ENCODE data around the gene YIF1A. TPM values are rescaled to one million over a fixed set of nuclear protein-coding genes. Genes with fewer than 3 reads are reported as not detected.

YIF1A gene
- polyA plus RNA-seq, 1 donor: 102 TPM

- no peaks in the 10 kb centered on the region for H3K9me3 ChIP-seq (ENCODE audit: control insufficient read depth, low read depth, low read length)
- no peak for DNase-seq
- no peak overlapping the region for H3K4me3 ChIP-seq (ENCODE audit: low read length)
- no CpG with 5 or more reads among the region's 14 CpGs for WGBS (ENCODE audit: insufficient coverage, low lambda C conversion rate)
- no peaks in the 10 kb centered on the region for H3K27me3 ChIP-seq (ENCODE audit: control insufficient read depth, insufficient read depth, low read length)
- H3K27ac ChIP-seq (ENCODE audit: low read length): no peak overlapping the region
- no peaks in the 10 kb centered on the region for H3K4me1 ChIP-seq (ENCODE audit: control insufficient read depth, insufficient read depth, low read length)
- H3K36me3 ChIP-seq (ENCODE audit: control insufficient read depth, insufficient read depth, low read length): peaks cover 47% of the 10 kb centered on the region
Measured at GRCh38 chr11:66242095-66242765, 46.7 kb downstream of the YIF1A start.

- H3K27ac ChIP-seq (ENCODE audit: low read length): no peak overlapping the region
- no peaks in the 10 kb centered on the region for H3K27me3 ChIP-seq (ENCODE audit: control insufficient read depth, insufficient read depth, low read length)
- peaks cover 52% of the 10 kb centered on the region for H3K36me3 ChIP-seq (ENCODE audit: control insufficient read depth, insufficient read depth, low read length)
- DNase-seq: no peak
- no peaks in the 10 kb centered on the region for H3K4me1 ChIP-seq (ENCODE audit: control insufficient read depth, insufficient read depth, low read length)
- no peak overlapping the region for H3K4me3 ChIP-seq (ENCODE audit: low read length)
- no peaks in the 10 kb centered on the region for H3K9me3 ChIP-seq (ENCODE audit: control insufficient read depth, low read depth, low read length)
- WGBS (ENCODE audit: insufficient coverage, low lambda C conversion rate): no CpG with 5 or more reads among the region's 9 CpGs
Measured at GRCh38 chr11:66240781-66241136, 48.2 kb downstream of the YIF1A start.

DNA sequence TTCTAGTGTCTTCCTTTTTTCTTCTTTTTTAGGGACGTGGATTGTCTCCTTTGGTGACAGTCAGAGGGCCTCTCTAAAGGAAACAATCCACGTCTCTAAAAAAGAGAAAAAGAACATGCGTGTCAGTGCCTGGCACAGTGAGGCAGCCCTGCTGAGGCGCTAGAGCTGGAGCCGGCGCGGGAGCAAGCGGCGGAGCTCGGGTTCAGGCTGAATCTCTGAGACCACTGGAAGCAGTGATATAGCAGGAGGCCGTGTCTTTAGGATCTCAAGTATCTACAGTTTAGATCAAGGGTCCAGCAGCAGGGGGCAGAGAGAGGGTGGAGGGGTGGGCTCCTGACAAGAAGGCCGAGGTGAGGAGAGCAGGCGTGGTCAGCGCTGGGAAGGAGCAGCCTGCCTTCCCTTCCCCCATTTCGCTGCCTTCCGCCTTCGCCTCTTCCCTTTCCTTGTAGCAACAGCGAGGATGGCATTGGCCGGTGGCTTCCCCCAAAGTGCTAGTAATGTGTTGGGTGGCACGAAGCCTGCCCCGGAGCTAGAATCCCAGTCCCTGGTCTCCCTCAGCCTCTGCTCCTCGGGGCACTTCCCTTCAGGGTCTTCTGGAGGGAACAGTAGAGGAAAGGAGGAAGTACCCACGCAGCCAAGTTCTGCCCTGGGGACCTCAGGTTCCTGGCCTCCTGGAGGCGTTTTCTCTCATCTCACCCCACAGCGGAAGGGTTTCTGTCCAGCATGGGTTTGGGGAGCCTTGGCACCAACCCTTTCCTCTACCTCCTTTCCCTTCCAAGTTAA, 48.8 kb downstream of the YIF1A start:
- DNase-seq: no peak
- WGBS (ENCODE audit: insufficient coverage, low lambda C conversion rate): 100% methylated on average over 1 of the region's 25 CpGs
- peaks cover 56% of the 10 kb centered on the region for H3K36me3 ChIP-seq (ENCODE audit: control insufficient read depth, insufficient read depth, low read length)

GRCh38 chr11:66239511-66239910, 49.4 kb downstream of the YIF1A start:
- Histone ChIP-seq H3K4me1 (ENCODE audit: control insufficient read depth, insufficient read depth, low read length) (no peaks in the 10 kb centered on the region), H3K27me3 (ENCODE audit: control insufficient read depth, insufficient read depth, low read length) (no peaks in the 10 kb centered on the region), H3K9me3 (ENCODE audit: control insufficient read depth, low read depth, low read length) (no peaks in the 10 kb centered on the region), H3K4me3 (ENCODE audit: low read length) (no peak overlapping the region), H3K36me3 (ENCODE audit: control insufficient read depth, insufficient read depth, low read length) (peaks cover 58% of the 10 kb centered on the region), H3K27ac (ENCODE audit: low read length) (no peak overlapping the region)
- WGBS (ENCODE audit: insufficient coverage, low lambda C conversion rate): no CpG with 5 or more reads among the region's 3 CpGs
- no peak for DNase-seq

More for the DNA sequence above, 48.8 kb downstream of the YIF1A start:
- Histone ChIP-seq H3K4me1 (ENCODE audit: control insufficient read depth, insufficient read depth, low read length) (no peaks in the 10 kb centered on the region), H3K4me3 (ENCODE audit: low read length) (no peak overlapping the region), H3K27ac (ENCODE audit: low read length) (no peak overlapping the region), H3K9me3 (ENCODE audit: control insufficient read depth, low read depth, low read length) (no peaks in the 10 kb centered on the region), H3K27me3 (ENCODE audit: control insufficient read depth, insufficient read depth, low read length) (no peaks in the 10 kb centered on the region)

- DNase-seq: no peak
- Histone ChIP-seq H3K4me1 (ENCODE audit: control insufficient read depth, insufficient read depth, low read length) (no peaks in the 10 kb centered on the region), H3K4me3 (ENCODE audit: low read length) (no peak overlapping the region), H3K27me3 (ENCODE audit: control insufficient read depth, insufficient read depth, low read length) (no peaks in the 10 kb centered on the region), H3K27ac (ENCODE audit: low read length) (no peak overlapping the region), H3K9me3 (ENCODE audit: control insufficient read depth, low read depth, low read length) (no peaks in the 10 kb centered on the region), H3K36me3 (ENCODE audit: control insufficient read depth, insufficient read depth, low read length) (peaks cover 59% of the 10 kb centered on the region)
- no CpG with 5 or more reads among the region's 17 CpGs for WGBS (ENCODE audit: insufficient coverage, low lambda C conversion rate)
Measured at GRCh38 chr11:66238786-66239413, 50.0 kb downstream of the YIF1A start.

GRCh38 chr11:66237867-66238266, 51.1 kb downstream of the YIF1A start:
- Histone ChIP-seq H3K9me3 (ENCODE audit: control insufficient read depth, low read depth, low read length) (no peaks in the 10 kb centered on the region), H3K4me3 (ENCODE audit: low read length) (no peak overlapping the region), H3K27ac (ENCODE audit: low read length) (no peak overlapping the region), H3K27me3 (ENCODE audit: control insufficient read depth, insufficient read depth, low read length) (no peaks in the 10 kb centered on the region), H3K36me3 (ENCODE audit: control insufficient read depth, insufficient read depth, low read length) (peaks cover 63% of the 10 kb centered on the region), H3K4me1 (ENCODE audit: control insufficient read depth, insufficient read depth, low read length) (no peaks in the 10 kb centered on the region)
- no peak for DNase-seq
- no CpG with 5 or more reads among the region's 6 CpGs for WGBS (ENCODE audit: insufficient coverage, low lambda C conversion rate)

DNA sequence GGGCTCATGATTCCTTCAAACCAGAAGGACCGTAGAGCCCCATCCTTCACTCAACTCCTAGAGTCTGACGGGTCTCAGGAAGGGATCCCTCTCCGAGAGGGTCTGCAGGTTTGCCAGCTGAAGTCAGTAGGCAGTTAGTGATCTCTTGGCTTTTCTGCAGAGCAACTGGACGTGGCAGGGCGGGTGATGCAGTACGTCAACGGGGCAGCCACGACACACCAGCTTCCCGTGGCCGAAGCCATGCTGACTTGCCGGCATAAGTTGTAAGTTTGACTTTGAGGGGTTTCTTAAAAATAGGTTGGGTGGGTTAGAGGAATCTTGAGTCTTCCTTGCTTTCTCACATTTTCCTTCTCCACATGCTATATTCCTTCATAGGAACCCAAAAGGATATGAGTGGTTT, 53.8 kb downstream of the YIF1A start:
- Histone ChIP-seq H3K4me1 (ENCODE audit: control insufficient read depth, insufficient read depth, low read length) (no peaks in the 10 kb centered on the region), H3K27ac (ENCODE audit: low read length) (no peak overlapping the region), H3K27me3 (ENCODE audit: control insufficient read depth, insufficient read depth, low read length) (no peaks in the 10 kb centered on the region), H3K4me3 (ENCODE audit: low read length) (no peak overlapping the region), H3K9me3 (ENCODE audit: control insufficient read depth, low read depth, low read length) (no peaks in the 10 kb centered on the region), H3K36me3 (ENCODE audit: control insufficient read depth, insufficient read depth, low read length) (peaks cover 69% of the 10 kb centered on the region)
- no CpG with 5 or more reads among the region's 11 CpGs for WGBS (ENCODE audit: insufficient coverage, low lambda C conversion rate)
- no peak for DNase-seq

Other genes starting within 250 kb of the YIF1A start
- gene GAL3ST3, start 240.0 kb downstream of the YIF1A start, polyA plus RNA-seq: 0.39 TPM
- 146 TPM for gene SF3B2, start 236.8 kb downstream of the YIF1A start, polyA plus RNA-seq
- 30.3 TPM for gene PACS1, start 218.9 kb downstream of the YIF1A start, polyA plus RNA-seq
- 18.2 TPM for gene KLC2, start 31.4 kb downstream of the YIF1A start, polyA plus RNA-seq
- gene RAB1B, start 20.5 kb downstream of the YIF1A start, polyA plus RNA-seq: 122 TPM
- gene CNIH2, start 11.0 kb downstream of the YIF1A start, polyA plus RNA-seq: 8.0 TPM
- gene TMEM151A, start 2.8 kb upstream of the YIF1A start, polyA plus RNA-seq: 3.1 TPM
- gene CD248, start 27.9 kb upstream of the YIF1A start, polyA plus RNA-seq: 24.6 TPM
- 5.2 TPM for gene RIN1, start 47.3 kb upstream of the YIF1A start, polyA plus RNA-seq
- 32.4 TPM for gene BRMS1, start 56.0 kb upstream of the YIF1A start, polyA plus RNA-seq
- 31.0 TPM for gene B4GAT1, start 58.5 kb upstream of the YIF1A start, polyA plus RNA-seq
- 13.2 TPM for gene SLC29A2, start 82.6 kb upstream of the YIF1A start, polyA plus RNA-seq
- 1.7 TPM for gene NPAS4, start 131.9 kb upstream of the YIF1A start, polyA plus RNA-seq
- 69.5 TPM for gene MRPL11, start 149.7 kb upstream of the YIF1A start, polyA plus RNA-seq
- gene PELI3, start 177.8 kb upstream of the YIF1A start, polyA plus RNA-seq: 5.1 TPM
- 28.8 TPM for gene DPP3, start 191.3 kb upstream of the YIF1A start, polyA plus RNA-seq
- gene BBS1, start 221.5 kb upstream of the YIF1A start, polyA plus RNA-seq: 40.8 TPM

Measured in large intestine (tissue), 3 donors.